ENCODE results near the gene DPP10.
"Not testable (repeated sequence)": the region's sequence is repeated elsewhere in the genome, so short reads cannot be mapped to it uniquely, and the experiment has no call there.

DPP10 gene

GRCh38 chr2:114507744-114508143, 65.3 kb downstream of the DPP10 start:
- DNase-seq (ENCODE audit: low read depth in 3 of 3, low spot score in 1 of 3), result no peak

GRCh38 chr2:114515882-114516281, 73.4 kb downstream of the DPP10 start:
- DNase-seq (ENCODE audit: low read depth in 3 of 3, low spot score in 1 of 3), result no peak

- DNase-seq (ENCODE audit: low read depth in 3 of 3, low spot score in 1 of 3), result no peak
These were observed 75.1 kb downstream of the DPP10 start for GRCh38 chr2:114517580-114517979.

GRCh38 chr2:114518738-114519137, 76.3 kb downstream of the DPP10 start:
- no peak for DNase-seq (ENCODE audit: low read depth in 3 of 3, low spot score in 1 of 3)

- DNase-seq (ENCODE audit: low read depth in 3 of 3, low spot score in 1 of 3), result not testable (repeated sequence)
These were observed 80.2 kb downstream of the DPP10 start for GRCh38 chr2:114522612-114523011.

- DNase-seq (ENCODE audit: low read depth in 3 of 3, low spot score in 1 of 3), result no peak
These were observed 83.5 kb downstream of the DPP10 start for GRCh38 chr2:114525955-114526354.

GRCh38 chr2:114526841-114527240, 84.4 kb downstream of the DPP10 start:
- no peak for DNase-seq (ENCODE audit: low read depth in 3 of 3, low spot score in 1 of 3)

GRCh38 chr2:114527330-114527983, 85.0 kb downstream of the DPP10 start:
- no peak for DNase-seq (ENCODE audit: low read depth in 3 of 3, low spot score in 1 of 3)

- no peak for DNase-seq (ENCODE audit: low read depth in 3 of 3, low spot score in 1 of 3)
These were observed 92.0 kb downstream of the DPP10 start for GRCh38 chr2:114534116-114535084.

GRCh38 chr2:114537777-114538176, 95.3 kb downstream of the DPP10 start:
- no peak for DNase-seq (ENCODE audit: low read depth in 3 of 3, low spot score in 1 of 3)

GRCh38 chr2:114542695-114543094, 100.3 kb downstream of the DPP10 start:
- DNase-seq (ENCODE audit: low read depth in 3 of 3, low spot score in 1 of 3), result no peak

- no peak for DNase-seq (ENCODE audit: low read depth in 3 of 3, low spot score in 1 of 3)
These were observed 100.9 kb downstream of the DPP10 start for GRCh38 chr2:114543236-114543766.

- DNase-seq (ENCODE audit: low read depth in 3 of 3, low spot score in 1 of 3), result no peak
These were observed 102.6 kb downstream of the DPP10 start for GRCh38 chr2:114545052-114545451.

- no peak for DNase-seq (ENCODE audit: low read depth in 3 of 3, low spot score in 1 of 3)
These were observed 104.1 kb downstream of the DPP10 start for GRCh38 chr2:114546531-114546930.

- DNase-seq (ENCODE audit: low read depth in 3 of 3, low spot score in 1 of 3), result no peak
These were observed 105.7 kb downstream of the DPP10 start for GRCh38 chr2:114548151-114548550.

- no peak for DNase-seq (ENCODE audit: low read depth in 3 of 3, low spot score in 1 of 3)
These were observed 107.9 kb downstream of the DPP10 start for GRCh38 chr2:114550364-114550763.

- DNase-seq (ENCODE audit: low read depth in 3 of 3, low spot score in 1 of 3), result no peak
These were observed 108.7 kb downstream of the DPP10 start for GRCh38 chr2:114550895-114551793.

- DNase-seq (ENCODE audit: low read depth in 3 of 3, low spot score in 1 of 3), result no peak
These were observed 110.6 kb downstream of the DPP10 start for GRCh38 chr2:114553027-114553426.

- no peak for DNase-seq (ENCODE audit: low read depth in 3 of 3, low spot score in 1 of 3)
These were observed 126.7 kb downstream of the DPP10 start for GRCh38 chr2:114569166-114569565.

GRCh38 chr2:114577657-114578056, 135.2 kb downstream of the DPP10 start:
- DNase-seq (ENCODE audit: low read depth in 3 of 3, low spot score in 1 of 3), result no peak

- DNase-seq (ENCODE audit: low read depth in 3 of 3, low spot score in 1 of 3), result no peak
These were observed 137.1 kb downstream of the DPP10 start for GRCh38 chr2:114579542-114579941.

Measured in stimulated activated CD4-positive, alpha-beta T cell treated with anti-CD3 and anti-CD28 coated beads, TNF-alpha, amount 100 ng/mL, for 1 hour (primary cell).